Stimulated activated CD8-positive, alpha-beta memory T cell treated with anti-CD3 and anti-CD28 coated beads, Interleukin-2, amount 100 ng/mL, for 1 hour (primary cell): ENCODE data around the gene MESD.
A peak's percentile ranks its signal among the peaks of the same experiment; 100 is the strongest.

Experiments
- DNase-seq, 2 donors: peaks; one replicate each; pipeline ENCODE4 v3.0.0-alpha.2; 2020; ENCODE audit warnings: low read depth in 2 of 2

The MESD gene

DNA sequence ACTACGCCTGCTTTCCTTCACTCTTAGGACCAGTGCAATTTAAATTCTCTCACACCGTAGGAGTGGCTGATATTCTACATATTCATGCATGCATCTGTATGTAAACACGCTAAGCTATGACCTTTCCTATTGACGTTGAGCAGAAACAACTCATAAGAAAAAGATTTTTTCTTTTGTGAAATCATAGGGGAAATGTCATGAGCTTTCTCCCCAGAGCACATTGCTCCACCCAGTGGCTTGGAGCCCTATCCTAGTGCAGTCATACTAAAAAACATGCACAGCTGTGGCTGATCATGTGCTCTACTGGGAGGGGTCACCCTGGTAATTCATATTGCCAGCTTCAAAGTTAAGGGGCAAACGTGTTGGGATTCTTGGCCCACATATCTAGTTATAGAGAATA lies 1.8 kb upstream of the MESD start:
- DNase-seq, result no peak

DNA sequence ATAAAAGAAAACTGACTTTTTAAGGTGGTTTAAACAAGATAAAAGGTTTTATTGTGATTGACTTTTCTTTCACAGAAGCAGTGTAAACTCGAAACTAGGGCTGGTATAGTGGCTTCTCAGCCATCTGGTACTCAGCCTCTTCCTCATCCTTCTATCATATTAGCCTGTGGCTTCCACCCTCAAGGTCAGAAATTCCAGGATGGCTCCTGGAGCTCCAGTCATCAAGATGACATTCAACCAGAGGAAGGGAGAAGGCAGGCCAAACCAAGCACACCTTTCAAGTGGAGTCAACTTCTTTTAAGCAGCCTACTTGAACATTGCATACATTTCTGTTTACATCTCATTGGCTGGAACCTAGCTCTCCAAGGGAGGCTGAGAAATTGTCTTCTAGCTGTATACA lies 1.3 kb upstream of the MESD start:
- no peak for DNase-seq

- no peak for DNase-seq
These were observed 520 bp downstream of the MESD start for GRCh38 chr15:80989081-80989517.

DNA sequence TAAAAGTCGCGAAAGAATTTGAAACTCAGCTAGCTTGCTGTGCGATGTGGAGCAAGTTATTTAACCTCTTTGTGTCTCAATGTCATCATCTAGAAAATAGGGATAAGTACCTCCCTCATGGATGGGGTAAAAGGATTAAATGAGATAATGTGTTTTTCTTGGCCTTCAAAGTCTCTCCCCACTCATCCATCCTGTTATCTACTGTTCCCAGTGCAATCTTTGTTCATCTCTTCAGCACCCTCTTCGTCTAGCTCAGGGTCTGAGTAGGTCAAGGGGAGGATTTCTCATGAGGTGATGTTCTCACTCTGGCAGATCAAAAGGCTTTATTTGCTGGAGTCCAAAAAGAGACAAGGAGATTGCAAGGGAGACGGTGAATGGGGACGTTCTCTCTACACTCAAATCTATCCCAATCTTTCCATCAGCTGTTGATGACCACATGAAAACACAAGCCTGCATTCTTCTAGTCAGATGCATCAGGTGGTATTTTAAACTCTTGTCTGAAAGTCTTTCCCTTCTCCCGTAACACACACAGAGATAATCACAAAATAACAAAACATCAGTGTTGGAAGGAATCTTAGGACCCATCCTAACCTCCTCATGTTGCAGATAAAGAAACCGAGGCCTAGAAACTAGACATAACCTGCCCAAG lies 1.3 kb downstream of the MESD start:
- DNase-seq, result no peak

- no peak for DNase-seq
These were observed 3.1 kb downstream of the MESD start for GRCh38 chr15:80986487-80986886.

DNA sequence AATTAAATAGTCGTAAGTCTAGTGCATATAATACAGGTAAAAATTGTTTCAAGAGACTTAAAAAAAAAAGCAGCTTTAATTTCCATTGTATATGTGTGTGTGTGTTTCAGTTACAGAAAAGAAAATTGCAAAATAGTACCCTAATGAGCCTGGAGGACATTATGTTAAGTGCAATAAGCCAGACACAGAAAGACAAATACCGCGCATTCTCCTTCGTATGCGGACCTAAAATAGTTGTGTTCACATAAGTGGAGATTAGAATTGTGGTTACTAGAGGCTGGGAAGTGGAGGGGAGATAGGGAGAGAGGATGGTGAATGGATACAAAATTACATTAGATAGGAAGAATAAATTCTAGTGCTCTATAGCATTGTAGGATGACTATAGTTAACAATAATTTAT lies 3.6 kb downstream of the MESD start:
- no peak for DNase-seq

- DNase-seq, result no peak
These were observed 4.8 kb downstream of the MESD start for GRCh38 chr15:80984856-80985255.

DNA sequence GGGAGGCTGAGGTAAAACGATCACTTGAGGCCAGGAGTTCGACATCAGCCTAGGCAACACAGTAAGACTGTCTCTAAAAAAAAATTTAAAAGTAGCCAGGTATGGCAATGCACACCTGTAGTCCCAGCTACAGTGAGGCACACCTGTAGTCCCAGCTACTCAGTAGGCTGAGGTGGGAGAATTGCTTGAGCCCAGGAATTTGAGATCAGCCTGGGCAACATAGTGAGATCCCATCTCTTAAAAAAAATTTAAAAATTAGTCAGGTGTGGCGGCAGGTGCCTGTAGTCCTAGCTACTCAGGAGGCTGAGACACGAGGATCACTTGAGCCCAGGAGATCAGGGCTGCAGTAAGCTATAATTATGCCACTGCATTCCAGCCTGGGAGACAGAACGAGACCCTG lies 6.8 kb downstream of the MESD start:
- DNase-seq, result no peak

GRCh38 chr15:80982205-80982604 lies 7.4 kb downstream of the MESD start:
- no peak for DNase-seq

GRCh38 chr15:80979538-80980200 lies 9.9 kb downstream of the MESD start:
- DNase-seq, result no peak

DNA sequence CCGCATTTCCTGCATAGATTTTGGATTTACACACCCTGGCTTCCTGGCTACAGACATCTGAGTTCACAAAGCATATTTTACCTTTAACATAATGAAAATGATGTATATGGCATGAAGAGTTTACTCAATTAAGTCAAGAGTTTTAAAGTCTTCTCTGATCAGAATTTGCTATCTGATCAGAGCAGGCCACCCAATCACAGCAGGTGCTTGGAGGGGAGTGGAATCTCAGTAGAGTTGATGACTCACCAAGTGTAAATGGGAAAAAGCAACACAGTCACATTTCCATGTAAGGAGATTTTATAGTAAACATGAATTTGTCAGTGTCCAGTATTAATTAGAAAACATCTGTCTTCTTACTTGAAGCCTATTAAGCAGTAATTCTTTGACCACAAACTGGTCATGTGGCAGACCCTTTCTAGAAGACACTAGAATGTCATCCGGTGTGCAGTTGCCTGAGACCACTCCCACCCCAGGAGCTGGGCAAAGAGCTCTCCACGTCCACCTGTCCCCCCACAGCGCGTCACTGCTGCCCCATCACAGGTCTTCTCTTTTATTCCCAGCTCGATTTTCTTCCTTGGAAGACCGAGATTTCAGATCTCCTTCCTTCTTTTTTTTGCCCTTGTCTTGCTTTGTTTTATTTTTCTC lies 10.8 kb downstream of the MESD start:
- no peak for DNase-seq

DNA sequence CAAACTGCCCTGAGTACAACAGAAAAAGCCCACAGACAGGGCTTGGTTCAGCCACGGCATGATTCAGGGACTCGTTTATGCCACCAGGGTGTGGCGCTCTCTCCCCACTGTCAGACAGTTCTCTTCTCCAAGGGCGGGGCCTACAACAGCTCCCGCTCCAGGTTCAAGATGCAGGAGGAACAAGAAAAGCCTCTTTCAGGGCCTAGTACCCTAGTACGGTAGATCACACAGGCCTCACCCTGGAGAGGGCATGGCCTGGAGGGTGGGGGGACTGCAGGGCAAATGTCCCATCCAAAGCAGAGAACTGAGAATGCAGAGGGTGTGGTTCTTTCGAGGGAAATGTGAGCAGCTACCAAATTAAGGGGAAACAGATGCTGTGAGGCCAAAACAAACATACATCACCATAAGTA lies 12.0 kb downstream of the MESD start:
- no peak for DNase-seq

- no peak for DNase-seq
These were observed 12.8 kb downstream of the MESD start for GRCh38 chr15:80976851-80977250.

GRCh38 chr15:80974914-80975313 lies 14.7 kb downstream of the MESD start:
- DNase-seq, result no peak

GRCh38 chr15:80972276-80972675 lies 17.3 kb downstream of the MESD start:
- DNase-seq, result no peak

DNA sequence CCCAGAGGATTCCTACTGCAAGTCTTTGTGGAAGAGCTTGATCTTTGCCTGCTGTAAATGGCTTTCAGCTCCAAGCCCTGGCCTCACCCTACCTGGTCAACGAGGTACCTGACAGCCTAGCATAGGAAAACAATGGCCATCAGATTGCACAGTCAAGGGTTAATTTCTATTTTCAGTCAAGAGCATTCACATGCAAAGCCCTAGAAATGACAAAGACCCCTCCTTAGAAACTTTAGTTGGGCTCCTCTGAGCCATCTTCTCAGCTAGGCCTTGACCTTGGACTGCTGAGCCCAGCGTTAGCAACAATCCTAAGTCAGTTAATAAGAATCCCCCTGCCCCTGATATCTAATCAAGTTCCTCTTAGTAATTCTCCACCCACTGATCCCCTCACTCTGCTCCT lies 18.5 kb downstream of the MESD start:
- no peak for DNase-seq

- DNase-seq, result no peak
These were observed 19.0 kb downstream of the MESD start for GRCh38 chr15:80970658-80971057.

DNA sequence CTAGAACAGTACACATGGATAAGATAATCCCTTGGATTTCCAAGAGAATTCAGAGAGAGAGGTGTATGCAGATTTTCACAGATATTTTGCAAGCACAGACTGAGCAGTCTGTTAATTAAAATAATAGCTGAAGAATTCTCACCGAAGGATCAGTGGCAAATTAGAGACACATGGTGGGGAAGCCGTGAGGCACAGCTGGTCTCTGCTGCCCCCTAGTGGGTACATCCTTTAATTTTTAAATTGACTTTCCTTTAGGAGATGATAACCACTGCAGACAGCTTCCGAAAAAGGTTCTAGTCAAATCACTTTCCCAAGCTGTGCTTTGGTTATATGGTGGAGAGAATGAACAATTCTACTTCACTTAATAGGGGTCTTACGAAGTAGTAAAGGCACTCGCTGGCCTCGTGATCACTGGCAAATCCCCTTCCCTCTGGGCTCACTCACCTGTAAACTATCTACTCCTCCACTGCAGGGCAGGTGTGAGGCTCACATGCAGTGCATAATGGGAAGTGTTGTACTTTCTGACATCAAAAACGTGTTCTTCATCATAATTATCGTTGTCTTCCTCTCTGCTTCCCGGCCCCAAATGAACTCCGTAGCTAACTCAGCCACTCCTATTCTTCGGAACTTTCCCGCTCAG lies 19.5 kb downstream of the MESD start:
- DNase-seq, result peak; percentile 24 to 41

- DNase-seq, result no peak
These were observed 20.3 kb downstream of the MESD start for GRCh38 chr15:80969316-80969715.

DNA sequence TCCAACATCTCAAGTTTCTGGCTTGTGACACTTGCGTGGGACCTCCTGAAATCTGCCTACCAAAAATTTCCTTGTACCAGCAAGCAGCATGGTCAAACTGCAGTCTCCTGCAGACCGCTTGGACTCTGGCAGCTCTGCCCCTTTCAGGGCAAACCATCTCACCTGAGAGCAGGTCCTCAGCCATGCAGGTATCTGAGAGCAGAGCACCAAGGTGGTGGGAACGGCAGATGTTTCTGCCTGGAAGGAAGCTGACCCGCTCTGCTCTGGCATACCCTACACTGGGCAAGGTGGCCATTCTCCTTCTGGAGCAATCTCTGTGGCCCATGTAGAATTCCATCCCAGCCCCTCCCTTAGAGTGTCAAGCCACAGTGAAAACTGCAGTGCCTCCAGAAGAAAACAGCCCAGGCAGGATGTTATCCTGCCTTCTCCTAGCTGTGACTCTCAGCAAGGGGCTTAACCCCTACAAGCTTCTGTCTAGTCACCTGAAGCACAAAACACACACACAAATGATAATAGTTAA lies 21.6 kb downstream of the MESD start:
- DNase-seq, result no peak

DNA sequence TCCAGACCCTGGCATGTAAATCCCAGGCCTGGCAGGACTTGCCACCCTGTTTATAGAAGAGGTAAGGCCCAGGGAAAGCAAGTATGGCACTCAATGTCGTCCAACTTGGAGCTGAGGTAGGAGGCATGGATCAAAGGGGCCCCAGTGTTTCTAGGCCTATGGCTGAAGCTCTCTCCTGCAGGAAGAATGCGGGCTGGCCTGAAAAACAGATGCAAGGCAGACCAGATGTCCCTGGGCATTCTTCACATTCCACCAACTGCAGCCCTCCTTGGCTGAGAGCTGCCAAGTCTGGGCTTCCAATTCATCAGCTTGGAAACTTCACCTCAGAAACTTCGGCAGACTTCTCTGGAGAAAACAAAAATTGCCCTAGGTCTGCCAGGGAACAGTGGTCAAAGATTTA lies 22.2 kb downstream of the MESD start:
- DNase-seq, result no peak

DNA sequence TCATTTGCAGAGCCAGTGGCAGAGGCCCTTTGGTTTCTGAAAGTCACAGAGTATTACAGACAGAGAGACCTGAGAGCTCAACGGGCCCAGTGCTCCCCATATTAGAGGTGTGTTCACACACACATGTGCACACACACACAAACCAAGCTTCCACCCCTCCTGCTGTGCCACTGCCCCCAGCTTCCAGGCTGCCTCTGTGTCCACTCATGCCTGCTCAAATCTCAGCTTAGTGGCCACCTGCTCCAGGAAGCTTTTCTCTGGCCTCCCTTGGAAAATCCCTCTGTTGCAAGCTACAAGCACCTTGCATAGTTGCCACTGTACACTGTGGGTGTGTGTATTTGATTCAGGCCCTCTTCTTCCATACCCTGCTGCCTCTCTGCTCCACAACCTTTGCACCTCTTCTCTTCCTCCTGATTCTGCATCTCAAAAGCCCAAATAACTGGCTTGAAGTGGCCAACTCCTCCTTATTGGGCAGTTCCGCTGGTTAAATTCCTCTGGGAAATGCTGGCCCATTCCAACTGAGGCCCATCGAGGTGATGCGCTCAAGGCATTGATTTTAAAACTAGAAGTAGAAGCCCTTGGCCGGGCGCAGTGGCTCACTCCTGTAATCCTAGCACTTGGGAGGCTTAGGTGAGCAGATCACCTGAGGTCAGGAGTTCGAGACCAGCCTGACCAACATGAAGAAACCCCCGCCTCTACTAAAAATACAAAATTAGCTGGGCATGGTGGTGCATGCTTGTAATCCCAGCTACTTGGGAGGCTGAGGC lies 23.0 kb downstream of the MESD start:
- no peak for DNase-seq
